ENCODE measurements around the gene CYP2B6. TPM values are rescaled to one million over a fixed set of nuclear protein-coding genes. Genes with fewer than 3 reads are reported as not detected.

CYP2B6 gene
- total and polyA plus RNA-seq, 2 donors (not counting 3 experiments of a cell fraction or from before 2014, with no cell fraction given), result not detected

- Histone ChIP-seq H3K27ac (ENCODE audit: insufficient read depth, low read depth, low read length) (no peak overlapping the region), H3K9ac (replicated peaks; ENCODE audit: extremely low read depth, insufficient read depth, low read length) (no peak overlapping the region), H3K9me1 (replicated peaks; ENCODE audit: control insufficient read depth, extremely low read depth, insufficient read depth, low read length) (no peaks in the 10 kb centered on the region), H3K4me1 (ENCODE audit: control insufficient read depth, extremely low read depth, insufficient read depth, low read length) (no peaks in the 10 kb centered on the region), H2AFZ (ENCODE audit: low read depth, low read length) (no peak overlapping the region), H3K27me3 (ENCODE audit: control insufficient read depth in 2 of 2, insufficient read depth in 2 of 2, low read length in 2 of 2) (peaks cover 0 to 3% of the 10 kb centered on the region in 2 experiments), H3K36me3 (ENCODE audit: control insufficient read depth in 2 of 2, extremely low read depth in 1 of 2, insufficient read depth in 2 of 2, low read length in 2 of 2) (no peaks in the 10 kb centered on the region), H3K79me2 (ENCODE audit: control insufficient read depth, insufficient read depth, low read length) (no peaks in the 10 kb centered on the region), H3K9me3 (replicated peaks; ENCODE audit: control insufficient read depth, insufficient read depth, low read length) (no peaks in the 10 kb centered on the region), H3K4me2 (ENCODE audit: insufficient read depth, low read length) (no peak overlapping the region), H3K4me3 (replicated peaks in 1 of 3; ENCODE audit: insufficient read depth in 1 of 3, low read depth in 1 of 3, low read length in 3 of 3) (no peak overlapping the region), H4K20me1 (replicated peaks; ENCODE audit: control insufficient read depth, extremely low read depth, insufficient read depth, low read length) (no peaks in the 10 kb centered on the region)
- intact Hi-C loops (cut with micrococcal nuclease), result no loop called here
- no peak for TF ChIP-seq GATA2 (IDR thresholded peaks at IDR 0.05; ENCODE audit: insufficient read depth, insufficient read length, low read depth, low read length)
- no peak for TF ChIP-seq FOS (IDR thresholded peaks at IDR 0.05; ENCODE audit: borderline replicate concordance, insufficient read depth, low read length)
- no peak for TF ChIP-seq JUN (IDR thresholded peaks at IDR 0.05; ENCODE audit: borderline replicate concordance, insufficient read depth, insufficient read length, low read depth)
- no peak for TF ChIP-seq EZH2 (IDR thresholded peaks at IDR 0.05; ENCODE audit: borderline replicate concordance, low read depth, low read length, severe bottlenecking)
- no peak for TF ChIP-seq MAX (IDR thresholded peaks at IDR 0.05; ENCODE audit: insufficient read depth, insufficient read length)
- no peak for TF ChIP-seq MYC (IDR thresholded peaks at IDR 0.05; ENCODE audit: low read depth, low read length)
- no peak for TF ChIP-seq POLR2AphosphoS5 (IDR thresholded peaks at IDR 0.05; ENCODE audit: insufficient read depth, low read depth, low read length)
- TF ChIP-seq POLR2A (IDR thresholded peaks at IDR 0.05; ENCODE audit: low read depth, low read length), result no peak
- no peak for TF ChIP-seq CTCF (IDR thresholded peaks at IDR 0.05; ENCODE audit: extremely low read depth in 1 of 2, insufficient read depth in 1 of 2, low read depth in 1 of 2, low read length in 2 of 2)
- CTCF ChIA-PET, result interaction anchor here (1.0 to 1.2 kb wide), 2 partner anchors 79 to 90 kb away, joined by 3 to 4 read pairs; no protein-coding TSS in a partner anchor
- BruUV-seq (replicated peaks), result no TSS peak
- DNase-seq (ENCODE audit: low read depth, low spot score), result peak; percentile 32
- peak; percentile 33 for FAIRE-seq
- dilution Hi-C loops (cut with MboI; ENCODE audit: extremely low pct_ligation_motif_present, low sequenced_read_pairs), result no loop called here
- POLR2A ChIA-PET, result no interaction called here
These were observed 74.0 kb downstream of the CYP2B6 start for GRCh38 chr19:41064974-41065569.

Other genes with a start within 250 kb of the CYP2B6 start
- gene ACTMAP, start 240.8 kb upstream of the CYP2B6 start, total RNA-seq, result 7.7 and 9.1 TPM in 2 replicates
- 5.2 and 5.3 TPM in 2 replicates for gene ACTMAP, start 240.8 kb upstream of the CYP2B6 start, polyA plus RNA-seq
- gene SNRPA, start 240.1 kb upstream of the CYP2B6 start, total RNA-seq, result 131 and 139 TPM in 2 replicates
- gene SNRPA, start 240.1 kb upstream of the CYP2B6 start, polyA plus RNA-seq, result 84.6 and 109 TPM in 2 replicates
- gene MIA, start 215.8 kb upstream of the CYP2B6 start, total RNA-seq, result not detected in 2 replicates
- gene MIA, start 215.8 kb upstream of the CYP2B6 start, polyA plus RNA-seq, result 0.32 TPM in 1 of 2 replicates, not detected in the other
- 31.4 and 33.6 TPM in 2 replicates for gene RAB4B, start 213.0 kb upstream of the CYP2B6 start, total RNA-seq
- 61.0 and 65.8 TPM in 2 replicates for gene RAB4B, start 213.0 kb upstream of the CYP2B6 start, polyA plus RNA-seq
- gene EGLN2, start 192.1 kb upstream of the CYP2B6 start, total RNA-seq, result 147 and 152 TPM in 2 replicates
- 118 and 124 TPM in 2 replicates for gene EGLN2, start 192.1 kb upstream of the CYP2B6 start, polyA plus RNA-seq
- not detected in 2 replicates for gene CYP2A6, start 140.8 kb upstream of the CYP2B6 start, total RNA-seq
- not detected in 2 replicates for gene CYP2A6, start 140.8 kb upstream of the CYP2B6 start, polyA plus RNA-seq
- not detected in 2 replicates for gene CYP2A7, start 109.1 kb upstream of the CYP2B6 start, total RNA-seq
- not detected in 2 replicates for gene CYP2A7, start 109.1 kb upstream of the CYP2B6 start, polyA plus RNA-seq
- gene CYP2A13, start 97.2 kb downstream of the CYP2B6 start, total RNA-seq, result not detected in 2 replicates
- gene CYP2A13, start 97.2 kb downstream of the CYP2B6 start, polyA plus RNA-seq, result not detected in 2 replicates
- not detected in 2 replicates for gene CYP2F1, start 123.2 kb downstream of the CYP2B6 start, total RNA-seq
- not detected in 2 replicates for gene CYP2F1, start 123.2 kb downstream of the CYP2B6 start, polyA plus RNA-seq
- 1.6 and 4.5 TPM in 2 replicates for gene CYP2S1, start 201.9 kb downstream of the CYP2B6 start, total RNA-seq
- 0.98 and 1.0 TPM in 2 replicates for gene CYP2S1, start 201.9 kb downstream of the CYP2B6 start, polyA plus RNA-seq
- gene AXL, start 227.9 kb downstream of the CYP2B6 start, total RNA-seq, result 151 and 172 TPM in 2 replicates
- gene AXL, start 227.9 kb downstream of the CYP2B6 start, polyA plus RNA-seq, result 86.9 and 89.8 TPM in 2 replicates

Measured in endothelial cell of umbilical vein (primary cell).